Breast epithelium (tissue), 4 donors: ENCODE measurements around the gene BCAS1. TPM values are rescaled to one million over a fixed set of nuclear protein-coding genes. Genes with fewer than 3 reads are reported as not detected.
A peak's percentile ranks its signal among the peaks of the same experiment; 100 is the strongest.

Source experiments
- DNase-seq, 2 donors: peaks; one replicate each; pipeline ENCODE4 v3.0.0-alpha.2; 2019; ENCODE audit warnings: low spot score in 2 of 2
- H3K27ac ChIP-seq, 2 donors: fragments of 200-600 bp; sonication (generic) in 1 of 2; one replicate each; pipeline ENCODE4 v1.5.1; 2016 to 2019; ENCODE audit warnings: mild to moderate bottlenecking in 1 of 2
- H3K27me3 ChIP-seq, 2 donors: fragments of 200-600 bp; sonication (generic) in 1 of 2; one replicate each; pipeline versions ENCODE4 v1.5.1 to v1.6.0; 2017 to 2019; ENCODE audit warnings: control low read depth in 1 of 2, mild to moderate bottlenecking in 1 of 2
- H3K36me3 ChIP-seq: fragments of 200-600 bp; one replicate; pipeline ENCODE4 v1.5.1; 2019
- H3K4me1 ChIP-seq, 2 donors: fragments of 200-600 bp; sonication (generic); one replicate each; pipeline ENCODE4 v1.5.1; 2016 to 2019; ENCODE audit warnings: control low read depth in 1 of 2
- H3K4me3 ChIP-seq, 3 donors: fragments of 200-600 bp; sonication (generic); 1 replicate in 2 of 3; 2 replicates in 1 of 3; pipeline ENCODE4 v1.5.1; 2016 to 2019; ENCODE audit warnings: mild to moderate bottlenecking in 3 of 3, moderate library complexity in 2 of 3
- H3K9me3 ChIP-seq, 2 donors: fragments of 200-600 bp; sonication (generic) in 1 of 2; one replicate each; pipeline ENCODE4 v1.5.1; 2016 to 2019; ENCODE audit warnings: control low read depth in 1 of 2
- POLR2A ChIP-seq: fragments of 450-650 bp; IDR thresholded peaks from one replicate; pipeline ENCODE4 v1.6.1; 2016; ENCODE audit warnings: antibody characterized with exemption, mild to moderate bottlenecking, moderate library complexity
- POLR2AphosphoS5 ChIP-seq, 3 donors: sonication (generic); formaldehyde crosslinking; IDR thresholded peaks; one replicate each; pipeline ENCODE4 v1.6.1; 2017; ENCODE audit warnings: antibody characterized with exemption in 3 of 3
- intact Hi-C: fragments of 100-400 bp; cut with DNase I; formaldehyde crosslinking; loops from one replicate; pipeline ENCODE4 v1.15.1; 2023; ENCODE audit warnings: low total_unique reads
- total RNA-seq, 3 donors: library from RNA; depleted of rRNA; stranded (reverse); fragments of >200 nt; gene quantifications; one replicate each; pipeline ENCODE4 v1.1.0, GENCODE V29; 2016
- TF ChIP-seq, protein P1 (sequence below), 3 donors: fragments of 450-650 bp; IDR thresholded peaks; one replicate each; pipeline ENCODE4 v1.5.1; 2016 to 2017; ENCODE audit warnings: antibody characterized with exemption in 3 of 3, mild to moderate bottlenecking in 3 of 3, moderate library complexity in 3 of 3

BCAS1 gene
- total RNA-seq, 3 donors from 2014 or later: 0.98 to 3.1 TPM; not detected in 1

DNA sequence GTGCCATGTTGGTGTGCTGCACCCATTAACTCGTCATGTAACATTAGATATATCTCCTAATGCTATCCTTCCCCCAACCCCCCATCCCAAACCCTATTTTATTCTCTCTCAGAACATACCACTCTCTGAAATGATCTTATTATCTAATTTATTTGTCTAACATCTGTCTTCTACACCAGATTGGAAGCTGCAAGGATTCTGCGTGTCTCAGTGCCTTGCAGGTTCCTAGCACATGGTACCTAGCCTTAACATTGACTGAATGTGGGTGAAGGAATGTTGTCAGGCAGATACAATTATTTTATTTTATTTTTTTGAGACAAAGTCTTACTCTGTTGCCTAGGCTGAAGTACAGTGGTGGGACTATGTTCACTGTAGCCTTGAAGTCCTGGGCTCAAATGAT is 124.9 kb downstream of the BCAS1 start:
- DNase-seq: no peak
- Histone ChIP-seq H3K27me3 (no peaks in the 10 kb centered on the region), H3K36me3 (no peaks in the 10 kb centered on the region), H3K4me1 (no peaks in the 10 kb centered on the region), H3K27ac (no peak overlapping the region), H3K9me3 (no peaks in the 10 kb centered on the region), H3K4me3 (no peak overlapping the region)
- no peak for TF ChIP-seq POLR2A
- TF ChIP-seq, protein P1, sequence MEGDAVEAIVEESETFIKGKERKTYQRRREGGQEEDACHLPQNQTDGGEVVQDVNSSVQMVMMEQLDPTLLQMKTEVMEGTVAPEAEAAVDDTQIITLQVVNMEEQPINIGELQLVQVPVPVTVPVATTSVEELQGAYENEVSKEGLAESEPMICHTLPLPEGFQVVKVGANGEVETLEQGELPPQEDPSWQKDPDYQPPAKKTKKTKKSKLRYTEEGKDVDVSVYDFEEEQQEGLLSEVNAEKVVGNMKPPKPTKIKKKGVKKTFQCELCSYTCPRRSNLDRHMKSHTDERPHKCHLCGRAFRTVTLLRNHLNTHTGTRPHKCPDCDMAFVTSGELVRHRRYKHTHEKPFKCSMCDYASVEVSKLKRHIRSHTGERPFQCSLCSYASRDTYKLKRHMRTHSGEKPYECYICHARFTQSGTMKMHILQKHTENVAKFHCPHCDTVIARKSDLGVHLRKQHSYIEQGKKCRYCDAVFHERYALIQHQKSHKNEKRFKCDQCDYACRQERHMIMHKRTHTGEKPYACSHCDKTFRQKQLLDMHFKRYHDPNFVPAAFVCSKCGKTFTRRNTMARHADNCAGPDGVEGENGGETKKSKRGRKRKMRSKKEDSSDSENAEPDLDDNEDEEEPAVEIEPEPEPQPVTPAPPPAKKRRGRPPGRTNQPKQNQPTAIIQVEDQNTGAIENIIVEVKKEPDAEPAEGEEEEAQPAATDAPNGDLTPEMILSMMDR (IDR thresholded peaks at IDR 0.05): no peak
- no peak for TF ChIP-seq POLR2AphosphoS5 (IDR thresholded peaks at IDR 0.05)
- intact Hi-C loops: loop anchor here (10.0 kb wide), 1 partner anchor 371 kb away; no protein-coding TSS in a partner anchor

DNA sequence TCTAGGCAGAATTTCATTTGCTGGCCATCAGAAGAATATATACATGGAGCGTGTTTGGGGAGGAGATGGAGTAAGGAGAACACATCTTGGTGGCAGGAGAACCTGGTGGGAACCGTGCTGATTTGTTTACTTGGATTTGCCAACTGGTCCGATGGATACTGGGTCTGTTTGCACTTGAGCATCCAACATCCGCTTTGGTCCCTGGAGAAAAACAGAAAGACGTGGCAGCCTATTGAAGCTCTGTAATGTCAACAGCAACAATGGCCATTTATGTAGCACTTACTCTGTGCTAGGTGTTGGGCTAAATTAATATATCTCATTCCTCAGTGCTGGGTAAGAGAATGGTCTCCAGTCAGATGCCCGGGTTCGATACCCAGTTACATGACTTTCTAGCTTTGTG is 125.6 kb downstream of the BCAS1 start:
- no peaks in the 10 kb centered on the region for H3K9me3 ChIP-seq
- intact Hi-C loops: loop anchor here (10.0 kb wide), 1 partner anchor 370 kb away; no protein-coding TSS in a partner anchor
- H3K36me3 ChIP-seq: no peaks in the 10 kb centered on the region
- no peak overlapping the region for H3K27ac ChIP-seq
- H3K4me3 ChIP-seq: no peak overlapping the region
- TF ChIP-seq POLR2AphosphoS5 (IDR thresholded peaks at IDR 0.05) (no peak), POLR2A (no peak)
- TF ChIP-seq, protein P1 (IDR thresholded peaks at IDR 0.05): no peak
- DNase-seq: no peak
- peaks cover 0 to 2% of the 10 kb centered on the region in 2 donors for H3K4me1 ChIP-seq
- no peaks in the 10 kb centered on the region for H3K27me3 ChIP-seq

GRCh38 chr20:53943522-53944291 is 126.7 kb downstream of the BCAS1 start:
- Histone ChIP-seq H3K36me3 (no peaks in the 10 kb centered on the region), H3K4me3 (no peak overlapping the region), H3K27me3 (no peaks in the 10 kb centered on the region), H3K27ac (no peak overlapping the region), H3K4me1 (peaks cover 0 to 11% of the 10 kb centered on the region in 2 donors), H3K9me3 (no peaks in the 10 kb centered on the region)
- intact Hi-C loops: loop anchor here (10.0 kb wide), 1 partner anchor 369 kb away; no protein-coding TSS in a partner anchor
- TF ChIP-seq, protein P1 (IDR thresholded peaks at IDR 0.05): peak; percentile 14 to 52 (median 47)
- no peak for TF ChIP-seq POLR2AphosphoS5 (IDR thresholded peaks at IDR 0.05)
- no peak for TF ChIP-seq POLR2A
- no peak for DNase-seq

- H3K4me3 ChIP-seq: no peak overlapping the region
- H3K36me3 ChIP-seq: no peaks in the 10 kb centered on the region
- TF ChIP-seq, protein P1 (IDR thresholded peaks at IDR 0.05): no peak
- TF ChIP-seq POLR2A (no peak), POLR2AphosphoS5 (IDR thresholded peaks at IDR 0.05) (no peak)
- H3K9me3 ChIP-seq: no peaks in the 10 kb centered on the region
- DNase-seq: no peak
- intact Hi-C loops: loop anchor here (10.0 kb wide), 1 partner anchor 368 kb away; no protein-coding TSS in a partner anchor
- no peaks in the 10 kb centered on the region for H3K27me3 ChIP-seq
- no peak overlapping the region for H3K27ac ChIP-seq
- H3K4me1 ChIP-seq: peaks cover 0 to 11% of the 10 kb centered on the region in 2 donors
Measured at GRCh38 chr20:53942973-53943372, 127.4 kb downstream of the BCAS1 start.

- Histone ChIP-seq H3K9me3 (no peaks in the 10 kb centered on the region), H3K27ac (no peak overlapping the region), H3K4me1 (peaks cover 0 to 11% of the 10 kb centered on the region in 2 donors), H3K4me3 (no peak overlapping the region), H3K27me3 (no peaks in the 10 kb centered on the region), H3K36me3 (no peaks in the 10 kb centered on the region)
- intact Hi-C loops: loop anchor here (10.0 kb wide), 1 partner anchor 368 kb away; no protein-coding TSS in a partner anchor
- no peak for TF ChIP-seq POLR2AphosphoS5 (IDR thresholded peaks at IDR 0.05)
- TF ChIP-seq, protein P1 (IDR thresholded peaks at IDR 0.05): no peak
- no peak for TF ChIP-seq POLR2A
- no peak for DNase-seq
Measured at GRCh38 chr20:53942472-53942816, 128.0 kb downstream of the BCAS1 start.
